H9 (cell line): ENCODE data around the gene ZNF385D. TPM values are rescaled to one million over a fixed set of nuclear protein-coding genes. Genes with fewer than 3 reads are reported as not detected.

Source experiments
- DNase-seq: peaks from one replicate; pipeline ENCODE4 v3.0.0-alpha.2; 2017
- H2AFZ ChIP-seq: one replicate; pipeline ENCODE4 v1.6.1; 2013; ENCODE audit warnings: mild to moderate bottlenecking, low read length, control low read depth, moderate library complexity
- H2AK5ac ChIP-seq: 2 replicates; pipeline ENCODE4 v1.6.1; 2013; ENCODE audit warnings: low read length, control low read depth, mixed read lengths; ENCODE audit not compliant: insufficient read length
- H2BK120ac ChIP-seq: one replicate; pipeline ENCODE4 v1.6.1; 2013; ENCODE audit warnings: low read depth, mild to moderate bottlenecking, low read length, control low read depth, inconsistent platforms; ENCODE audit not compliant: poor library complexity, severe bottlenecking
- H2BK12ac ChIP-seq: 2 replicates; pipeline ENCODE4 v1.6.1; 2013; ENCODE audit warnings: low read length, control low read depth, mixed read lengths, low read depth; ENCODE audit not compliant: insufficient read length
- H2BK15ac ChIP-seq: 2 replicates; pipeline ENCODE4 v1.6.1; 2013; ENCODE audit warnings: low read depth, low read length, control low read depth
- H2BK20ac ChIP-seq: one replicate; pipeline ENCODE4 v1.6.1; 2013; ENCODE audit warnings: low read depth, mild to moderate bottlenecking, low read length, control low read depth, inconsistent platforms; ENCODE audit not compliant: poor library complexity, severe bottlenecking
- H2BK5ac ChIP-seq: 2 replicates; pipeline ENCODE4 v1.6.1; 2013; ENCODE audit warnings: low read length, control low read depth, mixed read lengths; ENCODE audit not compliant: insufficient read length
- H3K14ac ChIP-seq: 2 replicates; pipeline ENCODE4 v1.6.1; 2013; ENCODE audit warnings: low read length, control low read depth; ENCODE audit not compliant: insufficient read depth
- H3K18ac ChIP-seq: 2 replicates; pipeline ENCODE4 v1.6.1; 2013; ENCODE audit warnings: low read depth, mild to moderate bottlenecking, mixed read lengths, low read length, control low read depth; ENCODE audit not compliant: insufficient read length
- H3K23ac ChIP-seq: 2 replicates; pipeline ENCODE4 v1.6.1; 2013; ENCODE audit warnings: low read length, control low read depth, mixed read lengths, low read depth; ENCODE audit not compliant: insufficient read length
- H3K23me2 ChIP-seq: 2 replicates; pipeline ENCODE4 v1.6.1; 2013; ENCODE audit warnings: low read depth, mild to moderate bottlenecking, mixed read lengths, low read length, control low read depth; ENCODE audit not compliant: insufficient read length, poor library complexity, severe bottlenecking
- H3K27ac ChIP-seq: 2 replicates; pipeline ENCODE4 v1.5.1; 2013; ENCODE audit warnings: low read length, control low read depth, mixed read lengths, low read depth; ENCODE audit not compliant: insufficient read length
- H3K27me3 ChIP-seq: 2 replicates; pipeline ENCODE4 v1.6.1; 2013; ENCODE audit warnings: low read length, control low read depth, inconsistent platforms; ENCODE audit not compliant: insufficient read depth
- H3K4ac ChIP-seq: 2 replicates; pipeline ENCODE4 v1.6.1; 2013; ENCODE audit warnings: low read depth, mild to moderate bottlenecking, control low read depth, inconsistent platforms, low read length, moderate library complexity
- H3K4me1 ChIP-seq: 2 replicates; pipeline ENCODE4 v1.6.1; 2013; ENCODE audit warnings: low read length, control low read depth, inconsistent platforms; ENCODE audit not compliant: insufficient read depth
- H3K4me2 ChIP-seq: 2 replicates; pipeline ENCODE4 v1.6.1; 2013; ENCODE audit warnings: low read length, control low read depth, mixed read lengths; ENCODE audit not compliant: insufficient read length, insufficient read depth
- H3K56ac ChIP-seq: 2 replicates; pipeline ENCODE4 v1.6.1; 2013; ENCODE audit warnings: low read depth, mild to moderate bottlenecking, mixed read lengths, low read length, control low read depth; ENCODE audit not compliant: insufficient read length
- H3K79me1 ChIP-seq: 2 replicates; pipeline ENCODE4 v1.6.1; 2013; ENCODE audit warnings: low read depth, mild to moderate bottlenecking, moderate library complexity, low read length, control low read depth, inconsistent platforms; ENCODE audit not compliant: insufficient read depth, poor library complexity, severe bottlenecking
- H3K79me2 ChIP-seq: 2 replicates; pipeline ENCODE4 v1.6.1; 2013; ENCODE audit warnings: low read length, control low read depth, inconsistent platforms; ENCODE audit not compliant: insufficient read depth
- H3K9ac ChIP-seq: 2 replicates; pipeline ENCODE4 v1.6.1; 2013; ENCODE audit warnings: low read length, control low read depth, mixed read lengths; ENCODE audit not compliant: insufficient read length; ENCODE audit errors: extremely low read depth
- H3K9me3 ChIP-seq: one replicate; pipeline ENCODE4 v1.6.1; 2013; ENCODE audit warnings: low read depth, low read length, inconsistent platforms; ENCODE audit not compliant: control insufficient read depth
- H3T11ph ChIP-seq: one replicate; pipeline ENCODE4 v1.6.1; 2013; ENCODE audit warnings: mild to moderate bottlenecking, low read length, control low read depth, inconsistent platforms
- H4K20me1 ChIP-seq: one replicate; pipeline ENCODE4 v1.6.1; 2013; ENCODE audit not compliant: control insufficient read depth, insufficient read length, insufficient read depth
- H4K5ac ChIP-seq: 2 replicates; pipeline ENCODE4 v1.6.1; 2013; ENCODE audit warnings: low read depth, mild to moderate bottlenecking, mixed read lengths, low read length, control low read depth; ENCODE audit not compliant: insufficient read length
- H4K8ac ChIP-seq: replicated peaks from 2 replicates; pipeline ENCODE4 v1.6.1; 2013; ENCODE audit warnings: low read length, control low read depth, mixed read lengths, low read depth; ENCODE audit not compliant: insufficient read length
- H4K91ac ChIP-seq: 2 replicates; pipeline ENCODE4 v1.6.1; 2013; ENCODE audit warnings: low read depth, mild to moderate bottlenecking, moderate library complexity, mixed read lengths, low read length, control low read depth; ENCODE audit not compliant: insufficient read length
- H3K27ac Mint-ChIP-seq, 3 experiments: 2 replicates in 2 of 3; 3 replicates in 1 of 3; pipeline ENCODE4 v1.8.0; 2020 to 2021; ENCODE audit warnings: mixed read lengths in 3 of 3, mild to moderate bottlenecking in 1 of 3, moderate library complexity in 1 of 3
- H3K27me3 Mint-ChIP-seq: 2 replicates; pipeline ENCODE4 v1.8.0; 2021; ENCODE audit warnings: low read depth, mild to moderate bottlenecking, moderate library complexity, mixed read lengths
- H3K36me3 Mint-ChIP-seq, 3 experiments: 2 replicates in 2 of 3; 3 replicates in 1 of 3; pipeline ENCODE4 v1.8.0; 2020 to 2021; ENCODE audit warnings: low read depth in 3 of 3, mixed read lengths in 3 of 3; ENCODE audit not compliant: insufficient read depth in 1 of 3
- H3K4me1 Mint-ChIP-seq, 2 experiments: 2 replicates each; pipeline ENCODE4 v1.8.0; 2020; ENCODE audit warnings: mixed read lengths in 2 of 2
- H3K4me3 Mint-ChIP-seq, 2 experiments: 2 replicates in 1 of 2; 3 replicates in 1 of 2; pipeline ENCODE4 v1.8.0; 2020 to 2021; ENCODE audit warnings: mild to moderate bottlenecking in 2 of 2, mixed read lengths in 2 of 2, moderate library complexity in 1 of 2
- H3K9me3 Mint-ChIP-seq, 2 experiments: 2 replicates in 1 of 2; 3 replicates in 1 of 2; pipeline ENCODE4 v1.8.0; 2020; ENCODE audit warnings: mild to moderate bottlenecking in 2 of 2, mixed read lengths in 2 of 2, moderate library complexity in 1 of 2
- CTCF ChIP-seq: fragments of 200-600 bp; sonication (generic); conservative IDR thresholded peaks from 3 replicates; pipeline ENCODE4 v1.8.0; 2021; ENCODE audit warnings: antibody characterized with exemption, mild to moderate bottlenecking
- WGBS: extraction: QIAGEN DNeasy Blood & Tissue Kit; methylation state at CpG from one replicate; pipeline ENCODE4 v1.1.7; 2013; ENCODE audit warnings: missing lambda C conversion rate, low lambda C conversion rate, mixed read lengths; ENCODE audit not compliant: insufficient read length; ENCODE audit errors: extremely low coverage; 5-methylcytosine and 5-hydroxymethylcytosine counted together
- total RNA-seq: library from RNA; stranded (reverse); gene quantifications from 2 replicates; pipeline ENCODE4 v1.2.1, GENCODE V29; 2021

ZNF385D gene
- total RNA-seq, 1 experiment from 2014 or later = 1.5 TPM

GRCh38 chr3:21561472-21561871 is 189.5 kb downstream of the ZNF385D start:
- no peaks in the 10 kb centered on the region for H3K4me1 Mint-ChIP-seq
- no peak overlapping the region for H2BK15ac ChIP-seq
- H3K27me3 Mint-ChIP-seq = no peaks in the 10 kb centered on the region
- H3K9ac ChIP-seq = no peak overlapping the region
- no peak overlapping the region for H3K23ac ChIP-seq
- H3K79me2 ChIP-seq = no peaks in the 10 kb centered on the region; the same call in 1 of the 2 replicates
- H3K9me3 ChIP-seq = no peaks in the 10 kb centered on the region
- H3K9me3 Mint-ChIP-seq = peaks cover 14 to 24% of the 10 kb centered on the region in 2 experiments; a peak in 4 of 5 replicates
- no peak overlapping the region for H2BK120ac ChIP-seq
- no peak overlapping the region for H3K4me3 Mint-ChIP-seq
- H3K4ac ChIP-seq = no peak overlapping the region
- no peak overlapping the region for H4K8ac ChIP-seq
- no peak overlapping the region for H3K18ac ChIP-seq
- H2BK5ac ChIP-seq = no peak overlapping the region
- H3K4me1 ChIP-seq = no peaks in the 10 kb centered on the region
- no peak overlapping the region for H3T11ph ChIP-seq
- no peak for DNase-seq
- no peaks in the 10 kb centered on the region for H3K79me1 ChIP-seq
- no peak for TF ChIP-seq CTCF
- H3K27ac ChIP-seq = no peak overlapping the region
- no peak overlapping the region for H4K5ac ChIP-seq
- H3K36me3 Mint-ChIP-seq = peaks cover 10 to 23% (median 12%) of the 10 kb centered on the region in 3 experiments; a peak in 6 of 7 replicates
- H3K56ac ChIP-seq = no peak overlapping the region
- no peak overlapping the region for H2AK5ac ChIP-seq
- no peaks in the 10 kb centered on the region for H4K20me1 ChIP-seq
- no peak overlapping the region for H4K91ac ChIP-seq
- no peak overlapping the region for H3K4me2 ChIP-seq
- H3K27me3 ChIP-seq = no peaks in the 10 kb centered on the region
- H3K14ac ChIP-seq = no peak overlapping the region
- H2BK12ac ChIP-seq = no peak overlapping the region
- no peaks in the 10 kb centered on the region for H3K23me2 ChIP-seq
- H2BK20ac ChIP-seq = no peak overlapping the region
- no peak overlapping the region for H2AFZ ChIP-seq
- H3K27ac Mint-ChIP-seq = no peak overlapping the region
- no CpG with 5 or more reads among the region's 2 CpGs for WGBS
